Measurements from ENCODE around the gene CELA3B.
"Not testable (repeated sequence)": the region's sequence is repeated elsewhere in the genome, so short reads cannot be mapped to it uniquely, and the experiment has no call there.

Gene CELA3B

GRCh38 chr1:21992186-21992585 lies 15.4 kb downstream of the CELA3B start:
- CTCF ChIA-PET; POLR2A ChIA-PET (ENCODE audit: low non-redundant PET); DNase-seq (ENCODE audit: low spot score); H3K27ac ChIP-seq: not testable (repeated sequence)

GRCh38 chr1:21994716-21995115 lies 17.9 kb downstream of the CELA3B start:
- H3K27ac ChIP-seq; DNase-seq (ENCODE audit: low spot score); POLR2A ChIA-PET (ENCODE audit: low non-redundant PET): not testable (repeated sequence)
- CTCF ChIA-PET, result interaction anchor here (0.6 kb wide), 2 partner anchors 16 to 21 kb away, joined by 3 to 4 read pairs; no protein-coding TSS in a partner anchor

DNA sequence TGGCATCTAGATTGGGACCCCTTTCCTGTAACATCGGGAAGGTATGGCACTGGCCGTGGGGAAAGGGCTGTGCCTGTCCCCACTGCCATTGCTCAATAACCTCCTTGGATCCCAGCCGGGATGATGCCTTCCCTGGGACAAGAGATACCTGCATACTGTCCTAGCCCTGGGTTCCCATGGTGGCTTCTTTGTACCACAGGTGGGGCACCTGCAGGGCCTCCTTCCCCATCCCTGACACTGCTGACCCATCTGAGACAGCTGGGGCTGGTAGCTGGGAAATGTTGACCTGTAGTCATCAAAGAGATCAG lies 19.8 kb downstream of the CELA3B start:
- DNase-seq (ENCODE audit: low spot score); CTCF ChIA-PET: not testable (repeated sequence)

GRCh38 chr1:21997891-21998623 lies 21.2 kb downstream of the CELA3B start:
- POLR2A ChIA-PET (ENCODE audit: low non-redundant PET), result interaction anchor here (0.6 kb wide), 1 partner anchor 299 kb away, joined by 3 read pairs; no protein-coding TSS in a partner anchor
- not testable (repeated sequence) for DNase-seq (ENCODE audit: low spot score); H3K27ac ChIP-seq
- CTCF ChIA-PET, result interaction anchor here (0.6 kb wide), 1 partner anchor 628 kb away, joined by 3 read pairs; no protein-coding TSS in a partner anchor

More for the DNA sequence above, 19.8 kb downstream of the CELA3B start:
- H3K27ac ChIP-seq; POLR2A ChIA-PET (ENCODE audit: low non-redundant PET): not testable (repeated sequence)

DNA sequence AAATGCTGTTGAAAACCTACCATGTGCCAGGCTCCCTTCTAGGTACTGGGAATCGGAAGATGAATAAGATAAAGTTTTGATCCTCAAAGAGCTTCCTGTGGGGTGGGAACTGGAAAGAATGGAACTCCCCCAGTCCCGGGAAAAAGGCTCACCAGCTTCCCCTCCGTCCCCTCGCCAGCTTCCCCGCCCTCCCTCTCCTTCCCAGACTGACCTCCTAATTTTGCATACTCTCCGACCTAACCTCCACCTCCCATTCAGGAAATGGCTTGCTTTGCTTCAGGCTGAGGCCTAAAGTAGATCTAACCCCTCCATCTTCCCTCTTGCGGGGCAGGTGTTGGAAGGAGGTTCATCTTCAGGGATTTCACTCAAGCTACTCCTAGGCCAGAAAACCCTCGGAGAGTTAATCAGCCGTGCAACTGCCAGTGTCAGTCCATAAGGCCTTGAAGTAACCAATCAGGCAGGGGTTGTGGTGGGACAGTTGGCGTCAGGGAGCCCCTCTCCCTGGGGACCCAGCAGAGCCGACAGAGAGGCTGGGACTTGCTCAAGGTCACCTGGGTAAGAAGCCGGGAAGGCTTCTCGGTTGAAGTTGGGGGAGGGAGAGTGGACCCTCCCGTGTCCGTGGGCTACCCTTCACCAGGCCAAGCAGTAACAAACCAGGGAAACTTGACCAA lies 21.9 kb downstream of the CELA3B start:
- POLR2A ChIA-PET (ENCODE audit: low non-redundant PET); H3K27ac ChIP-seq; DNase-seq (ENCODE audit: low spot score): not testable (repeated sequence)
- CTCF ChIA-PET, result interaction anchor here (0.6 kb wide), 2 partner anchors 249 to 628 kb away, joined by 3 read pairs; no protein-coding TSS in a partner anchor

DNA sequence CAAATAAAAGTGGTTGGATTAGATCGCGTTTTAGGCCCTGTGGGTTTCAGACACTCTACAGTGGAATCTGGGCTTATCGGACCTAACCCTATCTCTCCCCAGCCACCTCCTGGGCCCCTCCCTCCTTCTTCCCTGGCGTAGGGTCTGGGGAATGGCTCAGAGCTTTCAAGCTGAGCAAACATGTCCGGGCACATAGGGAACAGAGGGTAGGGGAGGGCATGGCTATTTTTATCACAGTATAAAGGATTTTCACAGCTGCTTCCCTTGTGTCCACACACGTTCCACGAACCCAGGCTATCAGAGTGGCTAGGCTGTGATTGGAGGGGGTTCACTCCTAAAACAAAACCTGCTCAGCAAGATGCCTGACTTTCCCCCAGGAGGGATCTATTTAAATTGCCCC lies 22.8 kb downstream of the CELA3B start:
- POLR2A ChIA-PET (ENCODE audit: low non-redundant PET); H3K27ac ChIP-seq; CTCF ChIA-PET: not testable (repeated sequence)
- peak; percentile 26 for DNase-seq (ENCODE audit: low spot score)

DNA sequence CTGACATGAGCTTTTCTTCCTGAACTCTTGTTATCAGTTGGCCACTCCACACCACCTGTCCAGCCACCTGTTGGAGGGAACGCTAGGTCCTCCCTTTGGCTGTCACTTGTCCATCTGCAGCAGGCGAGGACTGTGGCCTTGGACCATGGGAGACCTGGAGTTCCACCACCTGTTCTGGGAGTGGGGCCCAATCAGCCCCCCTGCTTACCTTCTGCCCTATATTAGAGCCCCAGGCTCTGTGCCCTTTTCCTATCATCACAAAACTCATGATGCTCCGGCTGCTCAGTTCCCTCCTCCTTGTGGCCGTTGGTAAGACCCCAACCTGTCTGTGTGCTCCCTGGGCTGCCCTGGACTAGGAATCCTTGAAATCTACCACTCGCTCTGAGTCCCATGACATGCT lies 24.6 kb downstream of the CELA3B start, which contains the start of gene CELA3A:
TSS of gene CELA3A (plus strand) at position 249 of the 400 bp plus-strand sequence. CDS start at position 267, 18 bp downstream.
- POLR2A ChIA-PET (ENCODE audit: low non-redundant PET), result no interaction called here
- DNase-seq (ENCODE audit: low spot score), result no peak
- no peak for TF ChIP-seq CTCF (conservative IDR thresholded peaks at IDR 0.05; ENCODE audit: low read depth)
- no peak within 1 kb of the TSS for H3K27ac ChIP-seq
- CTCF ChIA-PET, result no interaction called here

GRCh38 chr1:22002461-22002860 lies 25.6 kb downstream of the CELA3B start:
- CTCF ChIA-PET; POLR2A ChIA-PET (ENCODE audit: low non-redundant PET); DNase-seq (ENCODE audit: low spot score); H3K27ac ChIP-seq: not testable (repeated sequence)

DNA sequence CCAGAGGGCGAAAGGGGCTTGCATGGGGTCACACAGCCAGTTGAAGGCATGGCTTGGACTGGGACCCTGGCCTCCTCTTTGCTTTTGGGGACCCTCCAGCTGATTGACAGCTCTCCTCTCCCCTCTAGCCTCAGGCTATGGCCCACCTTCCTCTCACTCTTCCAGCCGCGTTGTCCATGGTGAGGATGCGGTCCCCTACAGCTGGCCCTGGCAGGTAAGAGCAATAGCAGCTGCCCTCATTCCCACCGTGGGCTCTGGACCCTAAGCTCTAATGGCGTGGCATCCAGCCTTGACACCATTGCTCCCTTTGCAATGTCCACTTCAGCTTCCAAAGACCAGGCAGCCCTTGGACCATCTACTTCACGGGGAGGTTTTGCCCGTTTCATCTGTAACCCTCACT lies 26.1 kb downstream of the CELA3B start:
- DNase-seq (ENCODE audit: low spot score); H3K27ac ChIP-seq; CTCF ChIA-PET; POLR2A ChIA-PET (ENCODE audit: low non-redundant PET): not testable (repeated sequence)

GRCh38 chr1:22003959-22004358 lies 27.1 kb downstream of the CELA3B start:
- H3K27ac ChIP-seq; CTCF ChIA-PET; DNase-seq (ENCODE audit: low spot score): not testable (repeated sequence)
- POLR2A ChIA-PET (ENCODE audit: low non-redundant PET), result interaction anchor here (0.6 kb wide), 1 partner anchor 514 kb away, joined by 6 read pairs; no protein-coding TSS in a partner anchor

GRCh38 chr1:22005261-22006149 lies 28.7 kb downstream of the CELA3B start:
- CTCF ChIA-PET, result interaction anchor here (0.6 to 0.7 kb wide), 2 partner anchors 10 to 61 kb away, joined by 3 to 5 read pairs; no protein-coding TSS in a partner anchor
- POLR2A ChIA-PET (ENCODE audit: low non-redundant PET); DNase-seq (ENCODE audit: low spot score); H3K27ac ChIP-seq: not testable (repeated sequence)

- CTCF ChIA-PET; POLR2A ChIA-PET (ENCODE audit: low non-redundant PET); DNase-seq (ENCODE audit: low spot score); H3K27ac ChIP-seq: not testable (repeated sequence)
These were observed 29.9 kb downstream of the CELA3B start for GRCh38 chr1:22006736-22007135.

DNA sequence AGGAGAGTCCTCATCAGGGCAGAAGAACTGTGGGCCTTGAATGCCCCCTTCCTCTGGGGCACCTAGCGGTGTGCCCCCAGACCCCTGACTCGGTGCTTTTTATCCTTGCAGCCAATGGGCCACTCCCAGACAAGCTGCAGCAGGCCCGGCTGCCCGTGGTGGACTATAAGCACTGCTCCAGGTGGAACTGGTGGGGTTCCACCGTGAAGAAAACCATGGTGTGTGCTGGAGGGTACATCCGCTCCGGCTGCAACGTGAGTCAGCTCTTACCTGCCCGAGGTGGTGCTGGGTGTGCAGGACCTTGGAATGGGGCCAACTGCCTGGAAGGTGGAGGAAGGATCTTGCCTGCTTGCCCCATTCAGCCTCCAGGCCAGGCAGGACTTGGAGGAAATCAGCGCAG lies 30.4 kb downstream of the CELA3B start:
- DNase-seq (ENCODE audit: low spot score), result peak; percentile 20
- CTCF ChIA-PET; H3K27ac ChIP-seq; POLR2A ChIA-PET (ENCODE audit: low non-redundant PET): not testable (repeated sequence)

DNA sequence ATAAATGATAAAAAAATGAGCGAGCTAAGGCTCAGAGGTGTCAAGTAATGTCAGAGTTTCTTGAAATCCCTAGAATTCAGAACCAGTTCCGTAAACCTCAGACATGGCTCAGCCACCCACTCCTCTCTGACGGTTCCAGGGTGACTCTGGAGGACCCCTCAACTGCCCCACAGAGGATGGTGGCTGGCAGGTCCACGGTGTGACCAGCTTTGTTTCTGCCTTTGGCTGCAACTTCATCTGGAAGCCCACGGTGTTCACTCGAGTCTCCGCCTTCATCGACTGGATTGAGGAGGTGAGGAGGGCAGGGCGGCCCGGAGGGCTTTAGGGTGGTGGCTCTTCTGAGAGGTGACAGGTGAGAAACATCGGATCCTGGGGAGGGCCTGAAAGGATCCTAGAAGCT lies 32.7 kb downstream of the CELA3B start:
- POLR2A ChIA-PET (ENCODE audit: low non-redundant PET); DNase-seq (ENCODE audit: low spot score); H3K27ac ChIP-seq; CTCF ChIA-PET: not testable (repeated sequence)

GRCh38 chr1:22012752-22013151 lies 35.9 kb downstream of the CELA3B start:
- CTCF ChIA-PET; POLR2A ChIA-PET (ENCODE audit: low non-redundant PET); H3K27ac ChIP-seq; DNase-seq (ENCODE audit: low spot score): not testable (repeated sequence)

All from RWPE1 (cell line).